GM19023 (cell line): Measurements from ENCODE around the gene SMYD4.

Experiments
- ATAC-seq: cut with Tn5 transposase; IDR thresholded peaks from one replicate; pipeline ENCODE4 v1.9.1; 2021; ENCODE audit warnings: mild to moderate bottlenecking, moderate library complexity; ENCODE audit not compliant: unreplicated experiment

SMYD4 gene

DNA sequence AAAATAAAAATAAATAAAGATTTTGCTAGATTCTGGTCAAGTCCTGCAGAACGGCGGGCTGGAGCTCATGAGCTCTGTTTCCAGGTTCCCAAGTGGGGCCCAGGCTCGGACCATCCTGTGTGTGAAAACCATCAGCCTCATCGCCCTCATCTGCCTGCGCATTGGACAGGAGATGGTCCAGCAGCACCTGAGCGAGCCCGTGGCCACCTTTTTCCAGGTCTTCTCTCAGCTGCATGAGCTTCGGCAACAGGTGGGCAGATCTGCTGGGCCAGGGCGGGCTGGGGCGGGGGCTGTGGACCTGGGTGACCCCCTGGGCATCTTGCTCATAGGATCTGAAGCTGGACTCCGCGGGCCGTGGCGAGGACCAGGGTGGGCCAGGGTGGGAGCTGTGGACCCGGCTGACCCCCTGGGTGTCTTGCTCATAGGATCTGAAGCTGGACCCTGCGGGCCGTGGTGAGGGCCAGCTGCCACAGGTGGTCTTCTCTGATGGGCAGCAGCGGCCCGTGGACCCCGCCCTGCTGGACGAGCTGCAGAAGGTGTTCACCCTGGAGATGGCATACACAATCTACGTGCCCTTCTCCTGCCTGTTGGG lies 97.4 kb downstream of the SMYD4 start:
- ATAC-seq: no peak

DNA sequence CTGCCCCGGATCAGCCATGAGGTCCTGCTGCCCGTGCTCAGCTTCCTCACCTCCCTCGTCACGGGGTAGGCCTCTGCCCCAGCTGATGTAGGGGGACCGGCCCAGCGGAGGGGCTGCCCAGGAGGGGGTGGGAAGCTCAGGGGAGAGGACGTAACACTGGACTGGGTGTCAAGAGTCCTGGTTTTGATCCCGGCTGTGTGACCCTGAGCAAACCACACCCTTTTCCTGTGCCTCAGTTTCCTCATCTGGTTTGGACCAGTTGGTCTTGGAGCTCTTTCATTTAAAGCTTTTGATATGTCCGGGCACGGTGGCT lies 98.6 kb downstream of the SMYD4 start:
- no peak for ATAC-seq

DNA sequence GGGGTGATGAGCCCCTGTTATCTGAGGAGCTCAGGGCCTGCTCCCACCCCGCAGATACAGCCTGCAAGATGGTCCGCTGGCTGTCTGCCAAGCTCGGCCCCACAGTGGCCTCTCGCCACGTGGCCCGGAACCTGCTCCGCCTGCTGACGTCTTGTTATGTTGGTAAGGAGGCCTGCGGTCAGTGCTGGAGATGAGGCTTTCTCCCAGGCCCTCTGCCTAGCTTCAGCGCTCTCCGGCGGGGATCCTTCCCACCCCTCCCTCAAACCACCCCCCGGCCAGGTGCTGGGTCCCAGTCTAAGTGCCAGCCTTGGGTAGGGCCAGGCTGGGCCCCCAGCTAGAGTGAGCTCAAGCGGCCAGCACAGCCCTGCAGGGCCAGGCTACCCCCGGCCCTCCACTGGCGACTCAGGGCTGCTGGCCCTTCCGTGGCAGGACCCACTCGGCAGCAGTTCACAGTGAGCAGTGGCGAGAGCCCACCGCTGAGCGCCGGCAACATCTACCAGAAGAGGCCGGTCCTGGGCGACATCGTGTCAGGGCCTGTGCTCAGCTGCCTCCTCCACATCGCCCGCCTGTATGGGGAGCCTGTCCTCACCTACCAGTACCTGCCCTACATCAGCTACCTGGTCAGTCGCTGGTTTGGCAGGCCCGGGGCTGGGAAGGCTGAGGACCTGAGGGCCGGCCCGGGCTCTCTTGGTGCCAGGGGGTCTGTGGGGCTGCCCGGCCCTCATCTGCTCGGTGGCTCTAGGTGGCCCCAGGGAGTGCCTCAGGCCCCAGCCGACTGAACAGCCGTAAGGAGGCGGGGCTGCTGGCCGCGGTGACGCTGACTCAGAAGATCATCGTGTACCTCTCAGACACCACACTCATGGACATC lies 99.1 kb downstream of the SMYD4 start:
- no peak for ATAC-seq

DNA sequence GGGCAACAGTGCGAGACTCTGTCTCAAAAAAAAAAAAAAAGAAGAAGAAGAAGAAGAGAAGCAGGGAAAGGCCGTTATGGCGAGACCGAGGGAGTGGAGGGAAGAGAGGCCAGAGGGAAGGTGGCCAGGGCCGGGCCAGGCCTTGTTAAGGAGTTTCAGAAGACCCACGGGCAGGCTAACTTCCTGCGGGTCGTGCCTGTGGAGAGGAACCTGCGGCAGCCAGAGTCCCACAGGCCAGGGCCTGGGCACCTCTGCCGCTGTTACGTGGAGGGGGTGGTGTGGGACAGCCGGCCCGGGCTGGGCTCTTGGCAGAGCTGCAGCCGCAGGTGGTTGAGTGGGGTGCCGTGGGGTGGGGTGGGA lies 99.8 kb downstream of the SMYD4 start:
- no peak for ATAC-seq
